AG04450 (cell line): ENCODE measurements around the gene CHST11. TPM values are rescaled to one million over a fixed set of nuclear protein-coding genes. Genes with fewer than 3 reads are reported as not detected.

Experiments
- CTCF ChIA-PET: fragments of 300-600, 350-600 bp; formaldehyde crosslinking; extraction: SDS; loops from one replicate; lab custom pipeline; 2022; ENCODE audit warnings: antibody characterized with exemption, inconsistent platforms; lab: Charles Lee
- POLR2A ChIA-PET: fragments of 350-600 bp; formaldehyde crosslinking; extraction: SDS; loops from one replicate; lab custom pipeline; 2021; ENCODE audit warnings: antibody characterized with exemption, inconsistent platforms; lab: Yijun Ruan, JAX
- DNase-seq: peaks from one replicate; pipeline ENCODE4 v3.0.0-alpha.2; 2011; ENCODE audit warnings: low read depth, low spot score
- H3K27ac ChIP-seq: one replicate; pipeline ENCODE4 v1.5.1; 2012; ENCODE audit warnings: low read depth, low read length, control low read depth
- H3K27me3 ChIP-seq: one replicate; pipeline ENCODE4 v1.6.0; 2012; ENCODE audit warnings: low read length; ENCODE audit not compliant: control insufficient read depth, insufficient read depth
- H3K4me3 ChIP-seq: 2 replicates; pipeline ENCODE4 v1.5.1; 2011; ENCODE audit warnings: mild to moderate bottlenecking, low read depth, low read length, control low read depth
- H3K9me3 ChIP-seq: 2 replicates; pipeline ENCODE4 v1.5.1; 2012; ENCODE audit warnings: low read length; ENCODE audit not compliant: control insufficient read depth, insufficient read depth
- CTCF ChIP-seq: IDR thresholded peaks from 2 replicates; pipeline ENCODE4 v1.5.1; 2011; ENCODE audit warnings: low read depth, low read length, control low read depth, inconsistent platforms
- polyA plus RNA-seq: library from polyadenylated mRNA; depleted of rRNA; stranded (reverse); fragments of >200 nt; gene quantifications from 2 replicates; pipeline ENCODE4 v1.2.3, GENCODE V29; 2011

The CHST11 gene
- polyA plus RNA-seq, 1 experiment, result 2.7 TPM

- H3K27me3 ChIP-seq, result no peaks in the 10 kb centered on the region
- H3K9me3 ChIP-seq, result no peaks in the 10 kb centered on the region
- ChIA-PET POLR2A (no interaction called here), CTCF (no interaction called here)
- TF ChIP-seq CTCF, result no peak
- H3K4me3 ChIP-seq, result no peak overlapping the region
- DNase-seq, result no peak
- H3K27ac ChIP-seq, result no peak overlapping the region
Observed at GRCh38 chr12:104495786-104496185, 39.0 kb downstream of the CHST11 start.

GRCh38 chr12:104496336-104496735 lies 39.6 kb downstream of the CHST11 start:
- no peak overlapping the region for H3K4me3 ChIP-seq
- ChIA-PET POLR2A (no interaction called here), CTCF (interaction anchor here (0.6 kb wide), 1 partner anchor 49 kb away, joined by 4 read pairs; no protein-coding TSS in a partner anchor)
- H3K9me3 ChIP-seq, result no peaks in the 10 kb centered on the region
- no peaks in the 10 kb centered on the region for H3K27me3 ChIP-seq
- no peak for TF ChIP-seq CTCF
- no peak overlapping the region for H3K27ac ChIP-seq
- DNase-seq, result no peak

- Histone ChIP-seq H3K27ac (no peak overlapping the region), H3K9me3 (no peaks in the 10 kb centered on the region), H3K4me3 (no peak overlapping the region), H3K27me3 (no peaks in the 10 kb centered on the region)
- CTCF ChIA-PET, result interaction anchor here (0.6 kb wide), 1 partner anchor 86 kb away, joined by 3 read pairs; no protein-coding TSS in a partner anchor
- TF ChIP-seq CTCF, result no peak
- no peak for DNase-seq
- POLR2A ChIA-PET, result no interaction called here
Observed at GRCh38 chr12:104498211-104498801, 41.6 kb downstream of the CHST11 start.

GRCh38 chr12:104499668-104500332 lies 43.1 kb downstream of the CHST11 start:
- POLR2A ChIA-PET, result no interaction called here

More at GRCh38 chr12:104499668-104500332, 43.1 kb downstream of the CHST11 start:
- TF ChIP-seq CTCF, result no peak
- no peak overlapping the region for H3K4me3 ChIP-seq
- no peak for DNase-seq
- H3K27ac ChIP-seq, result no peak overlapping the region
- CTCF ChIA-PET, result interaction anchor here (0.6 to 1.4 kb wide), 2 partner anchors 118 to 137 kb away, joined by 4 to 5 read pairs; no protein-coding TSS in a partner anchor
- no peaks in the 10 kb centered on the region for H3K27me3 ChIP-seq
- no peaks in the 10 kb centered on the region for H3K9me3 ChIP-seq
